ENCODE measurements around the gene AKNA. TPM values are rescaled to one million over a fixed set of nuclear protein-coding genes. Genes with fewer than 3 reads are reported as not detected.

AKNA gene
- total RNA-seq, 1 experiment from 2014 or later, result 20.6 TPM

- H3K4me3 ChIP-seq (replicated peaks in 1 of 2; ENCODE audit: low read depth in 1 of 2, low read length in 2 of 2), result no peak overlapping the region
- H3K27ac ChIP-seq (ENCODE audit: low read depth, low read length), result no peak overlapping the region
- peaks cover 5 to 6% of the 10 kb centered on the region in 2 experiments for H3K4me1 ChIP-seq (ENCODE audit: control insufficient read depth in 1 of 2, insufficient read depth in 2 of 2, low read length in 2 of 2)
- CTCF ChIA-PET, result no interaction called here
- no peak for ATAC-seq
- no peak for DNase-seq (ENCODE audit: low read depth, low spot score)
- no peaks in the 10 kb centered on the region for H3K9me3 ChIP-seq (ENCODE audit: control insufficient read depth in 1 of 2, insufficient read depth in 1 of 2, low read depth in 1 of 2, low read length in 2 of 2)
- no TSS peak for BruUV-seq (replicated peaks)
- H3K79me2 ChIP-seq (ENCODE audit: insufficient read depth, low read length), result no peaks in the 10 kb centered on the region
- H3K27me3 ChIP-seq (ENCODE audit: insufficient read depth, low read length), result no peaks in the 10 kb centered on the region
- no peak overlapping the region for H3K9ac ChIP-seq (ENCODE audit: low read length)
- RAD21 ChIA-PET (ENCODE audit: low non-redundant PET in 1 of 2, low total read pairs in 2 of 2, uncharacterized antibody in 2 of 2, unreplicated experiment in 2 of 2), result no interaction called here
- POLR2A ChIA-PET, result no interaction called here
- no peak for TF ChIP-seq ZNF274 (IDR thresholded peaks at IDR 0.05; ENCODE audit: low read depth, low read length)
- TF ChIP-seq RAD21 (IDR thresholded peaks at IDR 0.05; ENCODE audit: low read depth), result no peak
- TF ChIP-seq ZFX (IDR thresholded peaks at IDR 0.05), result no peak
- no peak for TF ChIP-seq JUND (IDR thresholded peaks at IDR 0.05)
- no peak for TF ChIP-seq POLR2A (IDR thresholded peaks at IDR 0.05; ENCODE audit: borderline replicate concordance, extremely low read depth, insufficient read depth, insufficient read length)
- TF ChIP-seq EGR1 (IDR thresholded peaks at IDR 0.05; ENCODE audit: low read depth), result no peak
- no peak for TF ChIP-seq FOSL1 (IDR thresholded peaks at IDR 0.05; ENCODE audit: low read depth)
- TF ChIP-seq TCF7L2 (IDR thresholded peaks at IDR 0.05; ENCODE audit: borderline replicate concordance, extremely low read depth, insufficient read depth, insufficient read length), result no peak
- TF ChIP-seq, protein P1, sequence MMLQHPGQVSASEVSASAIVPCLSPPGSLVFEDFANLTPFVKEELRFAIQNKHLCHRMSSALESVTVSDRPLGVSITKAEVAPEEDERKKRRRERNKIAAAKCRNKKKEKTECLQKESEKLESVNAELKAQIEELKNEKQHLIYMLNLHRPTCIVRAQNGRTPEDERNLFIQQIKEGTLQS (IDR thresholded peaks at IDR 0.05), result no peak
- TF ChIP-seq, protein P2, sequence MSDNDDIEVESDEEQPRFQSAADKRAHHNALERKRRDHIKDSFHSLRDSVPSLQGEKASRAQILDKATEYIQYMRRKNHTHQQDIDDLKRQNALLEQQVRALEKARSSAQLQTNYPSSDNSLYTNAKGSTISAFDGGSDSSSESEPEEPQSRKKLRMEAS (IDR thresholded peaks at IDR 0.05), result no peak
- no peak for TF ChIP-seq YY1 (IDR thresholded peaks at IDR 0.05; ENCODE audit: extremely low read depth, insufficient replicate concordance, low read depth, low read length)
- TF ChIP-seq, protein P3, sequence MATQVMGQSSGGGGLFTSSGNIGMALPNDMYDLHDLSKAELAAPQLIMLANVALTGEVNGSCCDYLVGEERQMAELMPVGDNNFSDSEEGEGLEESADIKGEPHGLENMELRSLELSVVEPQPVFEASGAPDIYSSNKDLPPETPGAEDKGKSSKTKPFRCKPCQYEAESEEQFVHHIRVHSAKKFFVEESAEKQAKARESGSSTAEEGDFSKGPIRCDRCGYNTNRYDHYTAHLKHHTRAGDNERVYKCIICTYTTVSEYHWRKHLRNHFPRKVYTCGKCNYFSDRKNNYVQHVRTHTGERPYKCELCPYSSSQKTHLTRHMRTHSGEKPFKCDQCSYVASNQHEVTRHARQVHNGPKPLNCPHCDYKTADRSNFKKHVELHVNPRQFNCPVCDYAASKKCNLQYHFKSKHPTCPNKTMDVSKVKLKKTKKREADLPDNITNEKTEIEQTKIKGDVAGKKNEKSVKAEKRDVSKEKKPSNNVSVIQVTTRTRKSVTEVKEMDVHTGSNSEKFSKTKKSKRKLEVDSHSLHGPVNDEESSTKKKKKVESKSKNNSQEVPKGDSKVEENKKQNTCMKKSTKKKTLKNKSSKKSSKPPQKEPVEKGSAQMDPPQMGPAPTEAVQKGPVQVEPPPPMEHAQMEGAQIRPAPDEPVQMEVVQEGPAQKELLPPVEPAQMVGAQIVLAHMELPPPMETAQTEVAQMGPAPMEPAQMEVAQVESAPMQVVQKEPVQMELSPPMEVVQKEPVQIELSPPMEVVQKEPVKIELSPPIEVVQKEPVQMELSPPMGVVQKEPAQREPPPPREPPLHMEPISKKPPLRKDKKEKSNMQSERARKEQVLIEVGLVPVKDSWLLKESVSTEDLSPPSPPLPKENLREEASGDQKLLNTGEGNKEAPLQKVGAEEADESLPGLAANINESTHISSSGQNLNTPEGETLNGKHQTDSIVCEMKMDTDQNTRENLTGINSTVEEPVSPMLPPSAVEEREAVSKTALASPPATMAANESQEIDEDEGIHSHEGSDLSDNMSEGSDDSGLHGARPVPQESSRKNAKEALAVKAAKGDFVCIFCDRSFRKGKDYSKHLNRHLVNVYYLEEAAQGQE (IDR thresholded peaks at IDR 0.05; ENCODE audit: low read depth), result no peak
- intact Hi-C loops (cut with micrococcal nuclease), result no loop called here
- H3K9me2 ChIP-seq (ENCODE audit: insufficient read depth), result no peaks in the 10 kb centered on the region
- no peak overlapping the region for H3K4me2 ChIP-seq (ENCODE audit: low read length)
- no peaks in the 10 kb centered on the region for H3K36me3 ChIP-seq (ENCODE audit: control insufficient read depth in 1 of 2, insufficient read depth in 2 of 2, low read length in 2 of 2)
- no peak overlapping the region for H2AFZ ChIP-seq (ENCODE audit: low read depth, low read length, poor library complexity, severe bottlenecking)
- H4K20me1 ChIP-seq (ENCODE audit: insufficient read depth), result no peaks in the 10 kb centered on the region
Observed at GRCh38 chr9:114284316-114285060, 103.3 kb downstream of the AKNA start.

Other genes starting within 250 kb of the AKNA start
- gene COL27A1, start 232.4 kb downstream of the AKNA start, total RNA-seq (2021; ENCODE audit: unreplicated experiment), result 12.0 TPM
- 5.6 TPM for gene ORM1, start 64.9 kb downstream of the AKNA start, total RNA-seq (2021; ENCODE audit: unreplicated experiment)
- gene ORM2, start 58.1 kb downstream of the AKNA start, total RNA-seq (2021; ENCODE audit: unreplicated experiment), result 0.59 TPM
- 12.8 TPM for gene WHRN, start 117.5 kb upstream of the AKNA start, total RNA-seq (2021; ENCODE audit: unreplicated experiment)
- gene ATP6V1G1, start 199.8 kb upstream of the AKNA start, total RNA-seq (2021; ENCODE audit: unreplicated experiment), result 72.3 TPM
- 9.5 TPM for gene TMEM268, start 223.3 kb upstream of the AKNA start, total RNA-seq (2021; ENCODE audit: unreplicated experiment)